Panc1 (cell line): ENCODE results near the gene MEF2D. TPM values are rescaled to one million over a fixed set of nuclear protein-coding genes. Genes with fewer than 3 reads are reported as not detected.

Experiments used
- ATAC-seq: fragments of 200-7000 bp; cut with Tn5 transposase; 2 replicates; pipeline ENCODE4 v1.9.1; 2020; ENCODE audit warnings: mild to moderate bottlenecking, moderate library complexity
- BruUV-seq: library from RNA; stranded (reverse); fragments of 400-500 nt; replicated peaks from 2 replicates; lab custom pipeline; 2021; lab: Mats Ljungman, UMichigan
- CTCF ChIA-PET: fragments of 300-600 bp; sonication (Branson Sonifier 250); formaldehyde crosslinking; loops from one replicate; lab custom pipeline; 2022; ENCODE audit warnings: antibody characterized with exemption; lab: Charles Lee
- POLR2A ChIA-PET: fragments of 300-600 bp; sonication (Branson Sonifier 250); formaldehyde crosslinking; loops from one replicate; lab custom pipeline; 2022; ENCODE audit warnings: antibody characterized with exemption; lab: Charles Lee
- DNase-seq: peaks from one replicate; pipeline ENCODE4 v3.0.0-alpha.2; 2010; ENCODE audit warnings: low read depth, low spot score
- H3K27ac ChIP-seq: 2 replicates; pipeline ENCODE4 v1.5.1; 2011; ENCODE audit warnings: mild to moderate bottlenecking, low read length, inconsistent platforms
- H3K27me3 ChIP-seq: fragments of 200-500 bp; sonication (Bioruptor generic); 2 replicates; pipeline ENCODE4 v1.6.0; 2014; ENCODE audit warnings: low read length, inconsistent platforms; ENCODE audit not compliant: control insufficient read depth, insufficient read depth
- H3K36me3 ChIP-seq: fragments of 200-500 bp; sonication (Bioruptor generic); 2 replicates; pipeline ENCODE4 v1.5.1; 2014; ENCODE audit warnings: inconsistent platforms, mild to moderate bottlenecking, low read length, moderate library complexity; ENCODE audit not compliant: control insufficient read depth, insufficient read depth
- H3K4me1 ChIP-seq: 2 replicates; pipeline ENCODE4 v1.5.1; 2011; ENCODE audit warnings: inconsistent platforms, mild to moderate bottlenecking, low read length, moderate library complexity; ENCODE audit not compliant: control insufficient read depth, insufficient read depth
- H3K4me3 ChIP-seq, 2 experiments: 2 replicates each; pipeline ENCODE4 v1.5.1; 2011 to 2012; ENCODE audit warnings: low read depth in 2 of 2, low read length in 2 of 2, mild to moderate bottlenecking in 2 of 2, inconsistent platforms in 1 of 2, moderate library complexity in 1 of 2
- H3K9me3 ChIP-seq: fragments of 200-500 bp; sonication (Bioruptor generic); 2 replicates; pipeline ENCODE4 v1.5.1; 2014; ENCODE audit warnings: low read depth, mild to moderate bottlenecking, inconsistent platforms, low read length, moderate library complexity; ENCODE audit not compliant: control insufficient read depth, insufficient read depth
- POLR2AphosphoS5 ChIP-seq: IDR thresholded peaks from 2 replicates; pipeline ENCODE4 v1.6.1; 2012; ENCODE audit warnings: mild to moderate bottlenecking, low read depth, low read length, moderate library complexity
- SIN3A ChIP-seq: IDR thresholded peaks from 2 replicates; pipeline ENCODE4 v1.6.1; 2012; ENCODE audit warnings: low read depth, mild to moderate bottlenecking, low read length, moderate library complexity, borderline replicate concordance; ENCODE audit not compliant: insufficient read depth
- TCF7L2 ChIP-seq: IDR thresholded peaks from 2 replicates; pipeline ENCODE4 v1.6.1; 2011; ENCODE audit warnings: mild to moderate bottlenecking, low read depth, low read length, inconsistent platforms
- in situ Hi-C: cut with HindIII; loops from 2 replicates; pipeline ENCODE4 v1.10.0; 2016; ENCODE audit warnings: low sequenced_read_pairs, low pct_unique_long_range_greater_than_20kb
- intact Hi-C: fragments of 100-400 bp; cut with micrococcal nuclease; formaldehyde crosslinking; loops from one replicate; pipeline ENCODE4 v1.10.0; 2022; ENCODE audit not compliant: unreplicated experiment
- total RNA-seq: library from RNA; stranded (reverse); gene quantifications from one replicate; pipeline ENCODE4 v1.2.1, GENCODE V29; 2021; ENCODE audit not compliant: unreplicated experiment
- TF ChIP-seq, protein P1 (sequence below): fragments of 450-650 bp; IDR thresholded peaks from 2 replicates; pipeline ENCODE4 v1.5.1; 2017; ENCODE audit warnings: mild to moderate bottlenecking
- TF ChIP-seq, protein P2 (sequence below), 2 experiments: IDR thresholded peaks; 2 replicates each; pipeline ENCODE4 v1.6.1; 2011 to 2012; ENCODE audit warnings: low read depth in 2 of 2, control low read depth in 1 of 2, low read length in 1 of 2, mild to moderate bottlenecking in 1 of 2, moderate library complexity in 1 of 2; ENCODE audit not compliant: insufficient read depth in 1 of 2

The MEF2D gene
- total RNA-seq, 1 experiment from 2014 or later: 30.9 TPM

DNA sequence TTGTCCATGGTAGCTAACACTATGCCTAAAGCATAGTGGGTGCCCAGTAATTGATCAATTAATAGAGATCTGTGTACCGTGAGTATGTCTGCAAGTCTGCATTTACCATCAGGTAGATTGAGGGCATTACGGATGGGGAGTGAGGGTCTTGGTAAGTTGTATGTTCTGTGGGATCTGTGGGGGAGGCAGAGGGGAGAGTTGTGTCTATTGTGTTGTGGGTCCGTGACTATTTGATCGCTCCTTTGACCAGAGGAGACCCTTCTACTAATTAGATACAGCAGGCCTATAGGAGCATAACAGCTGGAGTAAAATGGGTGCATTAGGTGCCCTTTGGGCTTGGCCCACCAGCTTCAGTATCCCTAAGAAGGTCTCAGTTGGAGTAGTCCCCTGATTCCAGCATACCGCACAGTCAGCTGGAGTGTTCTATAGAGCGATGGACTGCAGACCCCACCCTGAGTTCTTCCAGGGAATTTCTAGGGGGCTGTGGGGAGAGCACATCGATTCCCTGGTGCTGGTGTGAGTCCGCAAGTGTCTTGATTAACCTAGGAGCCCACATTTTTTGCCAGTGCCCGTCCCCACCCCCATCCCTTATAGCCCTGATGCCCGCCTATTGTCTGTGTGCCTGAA is 75.7 kb downstream of the MEF2D start:
- no peak overlapping the region for H3K4me3 ChIP-seq
- H3K9me3 ChIP-seq: no peaks in the 10 kb centered on the region
- H3K4me1 ChIP-seq: no peaks in the 10 kb centered on the region
- intact Hi-C loops: no loop called here
- H3K27ac ChIP-seq: no peak overlapping the region
- CTCF ChIA-PET: interaction anchor here (0.6 kb wide), 1 partner anchor 202 kb away, joined by 9 read pairs; no protein-coding TSS in a partner anchor
- ATAC-seq: no peak
- H3K36me3 ChIP-seq: no peaks in the 10 kb centered on the region; the same call in 1 of the 2 replicates
- DNase-seq: no peak
- in situ Hi-C loops: no loop called here
- no peak for TF ChIP-seq TCF7L2
- no peak for TF ChIP-seq SIN3A
- TF ChIP-seq, protein P1, sequence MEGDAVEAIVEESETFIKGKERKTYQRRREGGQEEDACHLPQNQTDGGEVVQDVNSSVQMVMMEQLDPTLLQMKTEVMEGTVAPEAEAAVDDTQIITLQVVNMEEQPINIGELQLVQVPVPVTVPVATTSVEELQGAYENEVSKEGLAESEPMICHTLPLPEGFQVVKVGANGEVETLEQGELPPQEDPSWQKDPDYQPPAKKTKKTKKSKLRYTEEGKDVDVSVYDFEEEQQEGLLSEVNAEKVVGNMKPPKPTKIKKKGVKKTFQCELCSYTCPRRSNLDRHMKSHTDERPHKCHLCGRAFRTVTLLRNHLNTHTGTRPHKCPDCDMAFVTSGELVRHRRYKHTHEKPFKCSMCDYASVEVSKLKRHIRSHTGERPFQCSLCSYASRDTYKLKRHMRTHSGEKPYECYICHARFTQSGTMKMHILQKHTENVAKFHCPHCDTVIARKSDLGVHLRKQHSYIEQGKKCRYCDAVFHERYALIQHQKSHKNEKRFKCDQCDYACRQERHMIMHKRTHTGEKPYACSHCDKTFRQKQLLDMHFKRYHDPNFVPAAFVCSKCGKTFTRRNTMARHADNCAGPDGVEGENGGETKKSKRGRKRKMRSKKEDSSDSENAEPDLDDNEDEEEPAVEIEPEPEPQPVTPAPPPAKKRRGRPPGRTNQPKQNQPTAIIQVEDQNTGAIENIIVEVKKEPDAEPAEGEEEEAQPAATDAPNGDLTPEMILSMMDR: no peak
- no peak for TF ChIP-seq POLR2AphosphoS5
- TF ChIP-seq, protein P2, sequence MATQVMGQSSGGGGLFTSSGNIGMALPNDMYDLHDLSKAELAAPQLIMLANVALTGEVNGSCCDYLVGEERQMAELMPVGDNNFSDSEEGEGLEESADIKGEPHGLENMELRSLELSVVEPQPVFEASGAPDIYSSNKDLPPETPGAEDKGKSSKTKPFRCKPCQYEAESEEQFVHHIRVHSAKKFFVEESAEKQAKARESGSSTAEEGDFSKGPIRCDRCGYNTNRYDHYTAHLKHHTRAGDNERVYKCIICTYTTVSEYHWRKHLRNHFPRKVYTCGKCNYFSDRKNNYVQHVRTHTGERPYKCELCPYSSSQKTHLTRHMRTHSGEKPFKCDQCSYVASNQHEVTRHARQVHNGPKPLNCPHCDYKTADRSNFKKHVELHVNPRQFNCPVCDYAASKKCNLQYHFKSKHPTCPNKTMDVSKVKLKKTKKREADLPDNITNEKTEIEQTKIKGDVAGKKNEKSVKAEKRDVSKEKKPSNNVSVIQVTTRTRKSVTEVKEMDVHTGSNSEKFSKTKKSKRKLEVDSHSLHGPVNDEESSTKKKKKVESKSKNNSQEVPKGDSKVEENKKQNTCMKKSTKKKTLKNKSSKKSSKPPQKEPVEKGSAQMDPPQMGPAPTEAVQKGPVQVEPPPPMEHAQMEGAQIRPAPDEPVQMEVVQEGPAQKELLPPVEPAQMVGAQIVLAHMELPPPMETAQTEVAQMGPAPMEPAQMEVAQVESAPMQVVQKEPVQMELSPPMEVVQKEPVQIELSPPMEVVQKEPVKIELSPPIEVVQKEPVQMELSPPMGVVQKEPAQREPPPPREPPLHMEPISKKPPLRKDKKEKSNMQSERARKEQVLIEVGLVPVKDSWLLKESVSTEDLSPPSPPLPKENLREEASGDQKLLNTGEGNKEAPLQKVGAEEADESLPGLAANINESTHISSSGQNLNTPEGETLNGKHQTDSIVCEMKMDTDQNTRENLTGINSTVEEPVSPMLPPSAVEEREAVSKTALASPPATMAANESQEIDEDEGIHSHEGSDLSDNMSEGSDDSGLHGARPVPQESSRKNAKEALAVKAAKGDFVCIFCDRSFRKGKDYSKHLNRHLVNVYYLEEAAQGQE (IDR thresholded peaks at IDR 0.05; ENCODE audit: insufficient read depth in 1 of 2, low read depth in 2 of 2, low read length in 1 of 2): no peak
- peaks cover 30% of the 10 kb centered on the region for H3K27me3 ChIP-seq
- BruUV-seq: no TSS peak
- POLR2A ChIA-PET: no interaction called here

DNA sequence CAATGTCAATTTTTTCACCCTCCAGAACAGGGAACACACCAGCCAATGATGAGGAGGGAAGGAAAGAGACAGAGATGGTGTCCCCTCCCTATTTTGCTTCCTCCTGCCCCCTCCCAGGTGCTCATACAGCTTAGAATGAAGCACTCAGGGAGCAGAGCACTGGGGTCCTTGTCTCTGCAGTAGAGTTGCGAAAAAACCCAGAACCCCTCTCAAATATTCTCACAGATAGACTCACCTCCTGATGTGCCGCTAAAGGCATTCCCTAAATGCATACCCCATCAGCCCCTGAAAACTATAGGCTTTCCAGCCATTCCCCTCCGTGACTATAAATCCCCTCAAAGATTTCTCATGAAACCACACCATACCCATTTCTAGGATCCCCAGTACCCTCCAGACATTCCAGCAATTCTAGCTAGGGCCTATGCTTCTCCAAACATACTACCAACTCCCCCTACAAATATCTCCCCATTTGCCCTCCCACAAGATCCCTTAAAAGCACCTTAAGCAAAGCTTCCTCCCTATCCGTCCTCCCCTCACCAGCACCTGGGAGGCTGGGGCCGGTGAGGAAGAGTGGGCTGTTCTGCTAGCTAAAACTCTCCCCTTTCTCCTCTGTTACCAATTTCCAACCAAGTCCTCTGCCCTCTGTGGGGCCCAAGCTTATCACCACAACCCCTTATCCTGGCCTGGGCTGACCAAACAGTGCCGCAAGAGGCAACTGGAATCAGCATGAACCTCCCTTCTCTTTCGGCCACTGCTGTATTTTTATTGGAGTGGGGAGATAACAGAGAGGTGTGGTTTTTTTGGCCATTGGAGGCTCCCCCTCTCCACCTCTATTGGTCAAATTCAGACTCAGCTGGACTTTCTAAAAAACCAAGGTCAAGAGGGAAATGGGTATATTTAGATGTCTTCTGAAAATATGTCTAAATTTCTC is 76.9 kb downstream of the MEF2D start:
- Histone ChIP-seq H3K4me1 (no peaks in the 10 kb centered on the region), H3K36me3 (no peaks in the 10 kb centered on the region; the same call in 1 of the 2 replicates), H3K27ac (no peak overlapping the region), H3K4me3 (no peak overlapping the region), H3K27me3 (peaks cover 28% of the 10 kb centered on the region), H3K9me3 (no peaks in the 10 kb centered on the region)
- ATAC-seq (no peak), DNase-seq (no peak)
- TF ChIP-seq, protein P1: no peak
- TF ChIP-seq, protein P2 (IDR thresholded peaks at IDR 0.05; ENCODE audit: insufficient read depth in 1 of 2, low read depth in 2 of 2, low read length in 1 of 2): no peak
- TF ChIP-seq POLR2AphosphoS5 (no peak), SIN3A (no peak), TCF7L2 (no peak)
- ChIA-PET POLR2A (no interaction called here), CTCF (no interaction called here)
- no TSS peak for BruUV-seq
- intact Hi-C loops (no loop called here), in situ Hi-C loops (no loop called here)
